DND-41 (cell line): ENCODE data around the gene C4BPA.

Experiments
- ATAC-seq: fragments of 200-7000 bp; cut with Tn5 transposase; 3 replicates; pipeline ENCODE4 v1.9.1; 2021; ENCODE audit warnings: low read depth; ENCODE audit not compliant: insufficient read depth
- DNase-seq: peaks from one replicate; pipeline ENCODE4 v3.0.0-alpha.2; 2020
- H2AFZ ChIP-seq: 2 replicates; pipeline ENCODE4 v1.6.0; 2012; ENCODE audit warnings: low read depth, low read length
- H3K27ac ChIP-seq: 2 replicates; pipeline ENCODE4 v1.5.1; 2012; ENCODE audit warnings: low read length, inconsistent platforms
- H3K27me3 ChIP-seq: fragments of 200-600 bp; sonication (generic); 2 replicates; pipeline ENCODE4 v1.6.0; 2012; ENCODE audit warnings: low read length, mild to moderate bottlenecking, inconsistent platforms; ENCODE audit not compliant: insufficient read depth, poor library complexity
- H3K36me3 ChIP-seq: 2 replicates; pipeline ENCODE4 v1.5.1; 2012; ENCODE audit warnings: low read length, inconsistent platforms; ENCODE audit not compliant: insufficient read depth
- H3K4me1 ChIP-seq: 2 replicates; pipeline ENCODE4 v1.5.1; 2012; ENCODE audit warnings: mild to moderate bottlenecking, low read length; ENCODE audit not compliant: insufficient read depth
- H3K4me2 ChIP-seq: 2 replicates; pipeline ENCODE4 v1.6.0; 2012; ENCODE audit warnings: mild to moderate bottlenecking, moderate library complexity, low read length, inconsistent platforms; ENCODE audit not compliant: insufficient read depth
- H3K4me3 ChIP-seq, 2 experiments: fragments of 200-600 bp in 1 of 2; shearing (Covaris generic) in 1 of 2; 2 replicates each; pipeline ENCODE4 v1.5.1; 2012 to 2016; ENCODE audit warnings: inconsistent platforms in 2 of 2, low read length in 2 of 2, mild to moderate bottlenecking in 2 of 2, low read depth in 1 of 2, moderate library complexity in 1 of 2
- H3K79me2 ChIP-seq: 2 replicates; pipeline ENCODE4 v1.6.0; 2012; ENCODE audit warnings: low read length, inconsistent platforms; ENCODE audit not compliant: insufficient read depth
- H3K9ac ChIP-seq: 2 replicates; pipeline ENCODE4 v1.6.0; 2012; ENCODE audit warnings: low read depth, mild to moderate bottlenecking, inconsistent platforms, low read length, moderate library complexity
- H3K9me3 ChIP-seq: 2 replicates; pipeline ENCODE4 v1.5.1; 2012; ENCODE audit warnings: low read length, moderate library complexity, mild to moderate bottlenecking, inconsistent platforms; ENCODE audit not compliant: insufficient read depth, severe bottlenecking
- H4K20me1 ChIP-seq: 2 replicates; pipeline ENCODE4 v1.6.0; 2012; ENCODE audit warnings: low read length; ENCODE audit not compliant: insufficient read depth
- EZH2 ChIP-seq: IDR thresholded peaks from 3 replicates; pipeline ENCODE4 v1.6.1; 2012; ENCODE audit warnings: borderline replicate concordance, low read depth, mild to moderate bottlenecking, moderate library complexity, low read length, inconsistent platforms; ENCODE audit not compliant: severe bottlenecking
- TF ChIP-seq, protein P1 (sequence below): IDR thresholded peaks from 2 replicates; pipeline ENCODE4 v1.5.1; 2012; ENCODE audit warnings: borderline replicate concordance, low read length, moderate library complexity, mild to moderate bottlenecking; ENCODE audit not compliant: poor library complexity, severe bottlenecking; ENCODE audit errors: extremely low read depth

The C4BPA gene

DNA sequence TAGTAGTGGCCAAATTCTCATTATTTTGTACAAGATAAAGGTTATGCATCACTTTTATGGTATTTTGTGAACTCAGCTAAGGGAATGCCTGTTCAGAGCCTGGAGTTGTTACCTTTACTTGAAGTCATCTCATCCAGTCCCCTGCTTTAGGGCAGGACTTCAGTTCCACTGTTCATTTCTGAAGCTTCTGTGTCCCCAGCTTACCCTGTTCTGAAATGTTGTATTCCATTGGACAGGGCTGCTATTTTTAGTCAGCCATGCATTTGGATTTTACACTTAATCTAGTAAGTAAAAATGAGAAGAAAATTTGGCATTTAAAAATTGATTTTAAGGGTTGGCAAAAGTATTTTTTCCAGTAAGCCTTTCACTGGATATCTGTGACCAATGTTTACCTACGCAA is 27.0 kb upstream of the C4BPA start:
- no peaks in the 10 kb centered on the region for H3K36me3 ChIP-seq
- H3K27me3 ChIP-seq, result peaks cover 6% of the 10 kb centered on the region
- ATAC-seq (no peak), DNase-seq (no peak)
- no peak overlapping the region for H3K4me3 ChIP-seq
- no peak overlapping the region for H3K4me2 ChIP-seq
- no peak overlapping the region for H3K27ac ChIP-seq
- no peak overlapping the region for H2AFZ ChIP-seq
- TF ChIP-seq, protein P1, sequence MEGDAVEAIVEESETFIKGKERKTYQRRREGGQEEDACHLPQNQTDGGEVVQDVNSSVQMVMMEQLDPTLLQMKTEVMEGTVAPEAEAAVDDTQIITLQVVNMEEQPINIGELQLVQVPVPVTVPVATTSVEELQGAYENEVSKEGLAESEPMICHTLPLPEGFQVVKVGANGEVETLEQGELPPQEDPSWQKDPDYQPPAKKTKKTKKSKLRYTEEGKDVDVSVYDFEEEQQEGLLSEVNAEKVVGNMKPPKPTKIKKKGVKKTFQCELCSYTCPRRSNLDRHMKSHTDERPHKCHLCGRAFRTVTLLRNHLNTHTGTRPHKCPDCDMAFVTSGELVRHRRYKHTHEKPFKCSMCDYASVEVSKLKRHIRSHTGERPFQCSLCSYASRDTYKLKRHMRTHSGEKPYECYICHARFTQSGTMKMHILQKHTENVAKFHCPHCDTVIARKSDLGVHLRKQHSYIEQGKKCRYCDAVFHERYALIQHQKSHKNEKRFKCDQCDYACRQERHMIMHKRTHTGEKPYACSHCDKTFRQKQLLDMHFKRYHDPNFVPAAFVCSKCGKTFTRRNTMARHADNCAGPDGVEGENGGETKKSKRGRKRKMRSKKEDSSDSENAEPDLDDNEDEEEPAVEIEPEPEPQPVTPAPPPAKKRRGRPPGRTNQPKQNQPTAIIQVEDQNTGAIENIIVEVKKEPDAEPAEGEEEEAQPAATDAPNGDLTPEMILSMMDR, result no peak
- no peak for TF ChIP-seq EZH2
- no peaks in the 10 kb centered on the region for H3K4me1 ChIP-seq
- H4K20me1 ChIP-seq, result no peaks in the 10 kb centered on the region
- no peaks in the 10 kb centered on the region for H3K9me3 ChIP-seq
- no peaks in the 10 kb centered on the region for H3K79me2 ChIP-seq
- no peak overlapping the region for H3K9ac ChIP-seq

DNA sequence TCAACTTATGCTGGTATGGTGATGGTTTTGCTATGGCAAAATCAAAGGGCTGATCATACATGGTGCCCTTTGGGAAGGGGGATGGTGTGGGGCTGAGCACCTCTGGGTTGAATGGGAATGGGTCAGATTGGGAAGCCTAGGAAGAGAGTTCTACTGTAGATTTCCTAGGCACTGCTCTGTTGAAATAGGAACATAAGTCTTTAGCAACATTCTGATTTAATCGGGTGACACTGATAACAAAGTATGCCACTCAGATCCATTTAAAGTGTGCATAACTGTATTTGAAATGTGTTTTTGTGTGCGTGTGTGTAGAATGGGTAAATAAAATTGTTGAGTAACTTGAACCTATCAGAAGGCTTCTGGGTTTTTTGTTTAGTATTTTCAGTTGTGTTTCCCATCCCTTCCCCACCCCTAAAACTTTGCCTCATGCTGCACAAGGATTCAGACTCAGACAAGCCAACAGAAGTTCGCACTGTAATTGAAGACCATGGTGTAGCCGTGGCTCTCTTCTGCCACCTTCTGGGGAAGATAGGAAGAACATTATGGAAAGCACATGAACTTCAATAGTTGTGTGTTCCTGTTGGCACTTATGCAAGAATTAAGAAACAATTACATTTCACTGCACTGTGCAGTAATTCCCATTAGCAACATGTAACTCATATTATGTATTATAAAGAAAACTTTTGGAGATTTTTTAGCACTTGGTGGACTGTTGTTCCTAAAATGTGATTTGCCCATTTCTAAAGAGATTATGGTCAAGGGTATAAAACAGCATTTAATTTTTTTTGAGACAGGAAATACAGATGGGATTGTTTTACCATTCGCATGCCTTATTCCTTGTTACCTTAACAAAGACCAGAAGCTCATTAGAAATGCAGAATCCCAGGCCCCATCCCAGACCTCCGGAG is 26.3 kb upstream of the C4BPA start:
- TF ChIP-seq, protein P1, result peak; percentile 92
- TF ChIP-seq EZH2, result no peak
- no peaks in the 10 kb centered on the region for H3K36me3 ChIP-seq
- H2AFZ ChIP-seq, result no peak overlapping the region
- H3K9ac ChIP-seq, result no peak overlapping the region
- no peak overlapping the region for H3K4me2 ChIP-seq
- no peaks in the 10 kb centered on the region for H3K79me2 ChIP-seq
- no peaks in the 10 kb centered on the region for H3K9me3 ChIP-seq
- H3K4me1 ChIP-seq, result peaks cover 7% of the 10 kb centered on the region; the same call in 1 of the 2 replicates
- ATAC-seq, result peak; percentile 95
- H3K27me3 ChIP-seq, result peaks cover 6% of the 10 kb centered on the region
- peak; percentile 77 for DNase-seq
- H4K20me1 ChIP-seq, result no peaks in the 10 kb centered on the region
- H3K4me3 ChIP-seq, result no peak overlapping the region
- H3K27ac ChIP-seq, result no peak overlapping the region

DNA sequence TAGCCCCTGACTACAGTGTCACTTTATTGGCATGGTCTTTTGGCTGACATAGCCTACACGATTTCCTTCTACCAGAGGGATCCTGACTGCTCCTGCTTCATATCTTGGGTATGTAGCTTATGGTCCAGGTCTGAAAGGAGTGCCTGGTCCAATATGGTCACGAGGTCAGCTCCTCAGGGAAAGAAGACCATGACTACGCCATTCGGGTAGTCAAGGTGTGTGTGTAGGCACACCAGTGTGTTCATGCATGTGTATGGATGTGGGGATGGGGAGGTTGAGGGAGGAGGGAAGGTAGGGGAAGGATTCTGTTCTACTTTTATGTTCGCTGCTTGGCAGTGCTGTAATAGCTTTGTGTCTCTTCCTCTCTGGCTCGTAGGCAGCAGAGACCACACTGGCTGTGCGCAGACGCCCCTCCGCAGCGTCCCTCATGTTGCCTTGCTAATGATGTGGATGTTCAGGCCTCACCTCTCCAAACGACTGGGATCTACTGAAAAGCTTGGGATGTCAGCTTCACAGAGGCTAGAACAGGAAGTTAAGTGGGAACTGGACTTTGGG is 25.4 kb upstream of the C4BPA start:
- H3K4me1 ChIP-seq, result peaks cover 15% of the 10 kb centered on the region
- no peak overlapping the region for H3K9ac ChIP-seq
- DNase-seq (no peak), ATAC-seq (no peak)
- H3K79me2 ChIP-seq, result no peaks in the 10 kb centered on the region
- no peak overlapping the region for H2AFZ ChIP-seq
- H3K27ac ChIP-seq, result no peak overlapping the region
- peaks cover 6% of the 10 kb centered on the region for H3K27me3 ChIP-seq
- TF ChIP-seq, protein P1, result no peak
- TF ChIP-seq EZH2, result no peak
- H4K20me1 ChIP-seq, result no peaks in the 10 kb centered on the region
- H3K4me2 ChIP-seq, result no peak overlapping the region
- no peak overlapping the region for H3K4me3 ChIP-seq
- no peaks in the 10 kb centered on the region for H3K36me3 ChIP-seq
- no peaks in the 10 kb centered on the region for H3K9me3 ChIP-seq
